ENCODE results near the gene TOP2B. TPM values are rescaled to one million over a fixed set of nuclear protein-coding genes. Genes with fewer than 3 reads are reported as not detected.

The TOP2B gene
- total and polyA plus RNA-seq, 9 of the 15 experiments (the other 6 are each of a cell fraction or from before 2014, with no cell fraction given) = 45.3 to 186 (median 134) TPM

DNA sequence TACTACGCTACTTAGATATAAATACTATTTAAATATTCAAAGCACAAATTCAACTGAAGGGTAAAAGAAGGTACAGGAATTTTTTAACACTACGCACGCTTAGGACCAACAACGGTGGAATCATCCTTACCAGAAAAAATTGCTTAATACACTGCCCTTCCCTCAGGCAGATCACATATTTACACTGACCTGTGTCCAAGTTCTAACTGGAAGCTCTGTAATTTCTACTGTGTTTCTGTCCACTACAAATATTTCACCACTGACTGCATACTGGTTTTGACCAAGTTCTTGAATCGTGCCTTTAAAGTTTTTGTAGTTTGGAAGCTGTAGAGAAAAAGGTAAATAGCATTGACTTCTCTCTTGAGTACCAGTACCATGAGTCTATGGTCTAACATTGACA lies 44.2 kb downstream of the TOP2B start (continued):
- TF ChIP-seq, protein P1, sequence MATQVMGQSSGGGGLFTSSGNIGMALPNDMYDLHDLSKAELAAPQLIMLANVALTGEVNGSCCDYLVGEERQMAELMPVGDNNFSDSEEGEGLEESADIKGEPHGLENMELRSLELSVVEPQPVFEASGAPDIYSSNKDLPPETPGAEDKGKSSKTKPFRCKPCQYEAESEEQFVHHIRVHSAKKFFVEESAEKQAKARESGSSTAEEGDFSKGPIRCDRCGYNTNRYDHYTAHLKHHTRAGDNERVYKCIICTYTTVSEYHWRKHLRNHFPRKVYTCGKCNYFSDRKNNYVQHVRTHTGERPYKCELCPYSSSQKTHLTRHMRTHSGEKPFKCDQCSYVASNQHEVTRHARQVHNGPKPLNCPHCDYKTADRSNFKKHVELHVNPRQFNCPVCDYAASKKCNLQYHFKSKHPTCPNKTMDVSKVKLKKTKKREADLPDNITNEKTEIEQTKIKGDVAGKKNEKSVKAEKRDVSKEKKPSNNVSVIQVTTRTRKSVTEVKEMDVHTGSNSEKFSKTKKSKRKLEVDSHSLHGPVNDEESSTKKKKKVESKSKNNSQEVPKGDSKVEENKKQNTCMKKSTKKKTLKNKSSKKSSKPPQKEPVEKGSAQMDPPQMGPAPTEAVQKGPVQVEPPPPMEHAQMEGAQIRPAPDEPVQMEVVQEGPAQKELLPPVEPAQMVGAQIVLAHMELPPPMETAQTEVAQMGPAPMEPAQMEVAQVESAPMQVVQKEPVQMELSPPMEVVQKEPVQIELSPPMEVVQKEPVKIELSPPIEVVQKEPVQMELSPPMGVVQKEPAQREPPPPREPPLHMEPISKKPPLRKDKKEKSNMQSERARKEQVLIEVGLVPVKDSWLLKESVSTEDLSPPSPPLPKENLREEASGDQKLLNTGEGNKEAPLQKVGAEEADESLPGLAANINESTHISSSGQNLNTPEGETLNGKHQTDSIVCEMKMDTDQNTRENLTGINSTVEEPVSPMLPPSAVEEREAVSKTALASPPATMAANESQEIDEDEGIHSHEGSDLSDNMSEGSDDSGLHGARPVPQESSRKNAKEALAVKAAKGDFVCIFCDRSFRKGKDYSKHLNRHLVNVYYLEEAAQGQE (IDR thresholded peaks at IDR 0.05; ENCODE audit: borderline replicate concordance) = no peak
- TF ChIP-seq, protein P1 (CRISPR knock-in tag; IDR thresholded peaks at IDR 0.05; ENCODE audit: low read depth) = no peak
- TF ChIP-seq, protein P2, sequence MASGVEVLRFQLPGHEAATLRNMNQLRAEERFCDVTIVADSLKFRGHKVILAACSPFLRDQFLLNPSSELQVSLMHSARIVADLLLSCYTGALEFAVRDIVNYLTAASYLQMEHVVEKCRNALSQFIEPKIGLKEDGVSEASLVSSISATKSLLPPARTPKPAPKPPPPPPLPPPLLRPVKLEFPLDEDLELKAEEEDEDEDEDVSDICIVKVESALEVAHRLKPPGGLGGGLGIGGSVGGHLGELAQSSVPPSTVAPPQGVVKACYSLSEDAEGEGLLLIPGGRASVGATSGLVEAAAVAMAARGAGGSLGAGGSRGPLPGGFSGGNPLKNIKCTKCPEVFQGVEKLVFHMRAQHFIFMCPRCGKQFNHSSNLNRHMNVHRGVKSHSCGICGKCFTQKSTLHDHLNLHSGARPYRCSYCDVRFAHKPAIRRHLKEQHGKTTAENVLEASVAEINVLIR (CRISPR knock-in tag; IDR thresholded peaks at IDR 0.05) = no peak
- TF ChIP-seq SIRT6 (IDR thresholded peaks at IDR 0.05; ENCODE audit: low read depth, low read length) = no peak
- no peak for TF ChIP-seq CXXC5 (CRISPR knock-in tag; IDR thresholded peaks at IDR 0.05)
- no peak for TF ChIP-seq TEAD4 (IDR thresholded peaks at IDR 0.05; ENCODE audit: low read length)
- TF ChIP-seq TEAD4 (CRISPR knock-in tag; IDR thresholded peaks at IDR 0.05; ENCODE audit: borderline replicate concordance) = no peak
- TF ChIP-seq TOE1 (IDR thresholded peaks at IDR 0.05; ENCODE audit: borderline replicate concordance) = no peak
- TF ChIP-seq TOE1 (CRISPR knock-in tag; IDR thresholded peaks at IDR 0.05; ENCODE audit: borderline replicate concordance, low read depth) = no peak
- no peak for TF ChIP-seq TAF15 (IDR thresholded peaks at IDR 0.05; ENCODE audit: low read depth, low read length)
- TF ChIP-seq, protein P3, sequence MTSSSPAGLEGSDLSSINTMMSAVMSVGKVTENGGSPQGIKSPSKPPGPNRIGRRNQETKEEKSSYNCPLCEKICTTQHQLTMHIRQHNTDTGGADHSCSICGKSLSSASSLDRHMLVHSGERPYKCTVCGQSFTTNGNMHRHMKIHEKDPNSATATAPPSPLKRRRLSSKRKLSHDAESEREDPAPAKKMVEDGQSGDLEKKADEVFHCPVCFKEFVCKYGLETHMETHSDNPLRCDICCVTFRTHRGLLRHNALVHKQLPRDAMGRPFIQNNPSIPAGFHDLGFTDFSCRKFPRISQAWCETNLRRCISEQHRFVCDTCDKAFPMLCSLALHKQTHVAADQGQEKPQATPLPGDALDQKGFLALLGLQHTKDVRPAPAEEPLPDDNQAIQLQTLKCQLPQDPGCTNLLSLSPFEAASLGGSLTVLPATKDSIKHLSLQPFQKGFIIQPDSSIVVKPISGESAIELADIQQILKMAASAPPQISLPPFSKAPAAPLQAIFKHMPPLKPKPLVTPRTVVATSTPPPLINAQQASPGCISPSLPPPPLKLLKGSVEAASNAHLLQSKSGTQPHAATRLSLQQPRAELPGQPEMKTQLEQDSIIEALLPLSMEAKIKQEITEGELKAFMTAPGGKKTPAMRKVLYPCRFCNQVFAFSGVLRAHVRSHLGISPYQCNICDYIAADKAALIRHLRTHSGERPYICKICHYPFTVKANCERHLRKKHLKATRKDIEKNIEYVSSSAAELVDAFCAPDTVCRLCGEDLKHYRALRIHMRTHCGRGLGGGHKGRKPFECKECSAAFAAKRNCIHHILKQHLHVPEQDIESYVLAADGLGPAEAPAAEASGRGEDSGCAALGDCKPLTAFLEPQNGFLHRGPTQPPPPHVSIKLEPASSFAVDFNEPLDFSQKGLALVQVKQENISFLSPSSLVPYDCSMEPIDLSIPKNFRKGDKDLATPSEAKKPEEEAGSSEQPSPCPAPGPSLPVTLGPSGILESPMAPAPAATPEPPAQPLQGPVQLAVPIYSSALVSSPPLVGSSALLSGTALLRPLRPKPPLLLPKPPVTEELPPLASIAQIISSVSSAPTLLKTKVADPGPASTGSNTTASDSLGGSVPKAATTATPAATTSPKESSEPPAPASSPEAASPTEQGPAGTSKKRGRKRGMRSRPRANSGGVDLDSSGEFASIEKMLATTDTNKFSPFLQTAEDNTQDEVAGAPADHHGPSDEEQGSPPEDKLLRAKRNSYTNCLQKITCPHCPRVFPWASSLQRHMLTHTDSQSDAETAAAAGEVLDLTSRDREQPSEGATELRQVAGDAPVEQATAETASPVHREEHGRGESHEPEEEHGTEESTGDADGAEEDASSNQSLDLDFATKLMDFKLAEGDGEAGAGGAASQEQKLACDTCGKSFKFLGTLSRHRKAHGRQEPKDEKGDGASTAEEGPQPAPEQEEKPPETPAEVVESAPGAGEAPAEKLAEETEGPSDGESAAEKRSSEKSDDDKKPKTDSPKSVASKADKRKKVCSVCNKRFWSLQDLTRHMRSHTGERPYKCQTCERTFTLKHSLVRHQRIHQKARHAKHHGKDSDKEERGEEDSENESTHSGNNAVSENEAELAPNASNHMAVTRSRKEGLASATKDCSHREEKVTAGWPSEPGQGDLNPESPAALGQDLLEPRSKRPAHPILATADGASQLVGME (CRISPR knock-in tag; IDR thresholded peaks at IDR 0.05) = no peak
- no peak for TF ChIP-seq NFE2 (IDR thresholded peaks at IDR 0.05; ENCODE audit: low read depth)
- TF ChIP-seq SRSF9 (IDR thresholded peaks at IDR 0.05; ENCODE audit: borderline replicate concordance, low read depth, low read length) = no peak
